ENCODE data around the gene MRM3.

- TF ChIP-seq CTCF (IDR thresholded peaks at IDR 0.05) (no peak), EP300 (IDR thresholded peaks at IDR 0.05; ENCODE audit: low read depth) (no peak), POLR2AphosphoS5 (IDR thresholded peaks at IDR 0.05) (peak in 1 of 3 donors; percentile 9), POLR2A (IDR thresholded peaks at IDR 0.05) (no peak)
Measured at GRCh38 chr17:795276-795675, 13.1 kb downstream of the MRM3 start.

Data from transverse colon (tissue), 4 donors.